Measurements from ENCODE around the gene ABCB4. TPM values are rescaled to one million over a fixed set of nuclear protein-coding genes. Genes with fewer than 3 reads are reported as not detected.

The ABCB4 gene
- total and polyA plus RNA-seq, 2 experiments from 2014 or later: 1.2 to 1.5 TPM

- Mint-ChIP-seq H3K4me1 (no peaks in the 10 kb centered on the region; the same call in 2 of the 3 replicates), H3K9me3 (no peaks in the 10 kb centered on the region), H3K4me3 (no peak overlapping the region), H3K27ac (no peak overlapping the region), H3K27me3 (ENCODE audit: insufficient read depth, low read depth, poor library complexity) (peaks cover 1% of the 10 kb centered on the region), H3K36me3 (ENCODE audit: low read depth) (no peaks in the 10 kb centered on the region)
- H3K27ac ChIP-seq (ENCODE audit: low read depth): no peak overlapping the region
- no peak overlapping the region for H2AFZ ChIP-seq
- DNase-seq (ENCODE audit: low spot score): no peak
- no peaks in the 10 kb centered on the region for H3K4me1 ChIP-seq (ENCODE audit: insufficient read depth)
- H3K27me3 ChIP-seq (ENCODE audit: insufficient read depth): peaks cover 6% of the 10 kb centered on the region
- H3F3A ChIP-seq (replicated peaks; ENCODE audit: low read depth): no peaks in the 10 kb centered on the region
- H4K20me1 ChIP-seq (replicated peaks; ENCODE audit: insufficient read depth): no peaks in the 10 kb centered on the region
- no peaks in the 10 kb centered on the region for H3K9me2 ChIP-seq (ENCODE audit: insufficient read depth)
- H3K36me3 ChIP-seq (ENCODE audit: insufficient read depth): no peaks in the 10 kb centered on the region
- no peak overlapping the region for H3K4me2 ChIP-seq
- H3K4me3 ChIP-seq: no peak overlapping the region
- no peaks in the 10 kb centered on the region for H3K79me2 ChIP-seq (replicated peaks; ENCODE audit: insufficient read depth)
- no peak for ATAC-seq
- TF ChIP-seq REST (IDR thresholded peaks at IDR 0.05; ENCODE audit: unreplicated experiment) (no peak), JUNB (IDR thresholded peaks at IDR 0.05; ENCODE audit: unreplicated experiment) (no peak), STAT1 (IDR thresholded peaks at IDR 0.05; ENCODE audit: unreplicated experiment) (no peak), ZNF331 (CRISPR knock-in tag; IDR thresholded peaks at IDR 0.05; ENCODE audit: low read depth) (no peak), NANOG (IDR thresholded peaks at IDR 0.05; ENCODE audit: borderline replicate concordance) (no peak), ZNF462 (CRISPR knock-in tag; IDR thresholded peaks at IDR 0.05) (no peak), CTCF (conservative IDR thresholded peaks at IDR 0.05; ENCODE audit: low read depth in 2 of 2) (no peak), EZH2phosphoT487 (IDR thresholded peaks at IDR 0.05; ENCODE audit: unreplicated experiment) (no peak), ZNF114 (CRISPR knock-in tag; IDR thresholded peaks at IDR 0.05) (no peak), POLR2AphosphoS5 (IDR thresholded peaks at IDR 0.05; ENCODE audit: low read depth) (no peak), ETS1 (IDR thresholded peaks at IDR 0.05) (no peak), CREB1 (CRISPR knock-in tag; IDR thresholded peaks at IDR 0.05; ENCODE audit: low read depth) (no peak), EZH2 (IDR thresholded peaks at IDR 0.05; ENCODE audit: low read depth, unreplicated experiment) (no peak)
Measured at GRCh38 chr7:87482115-87482514, 6.6 kb upstream of the ABCB4 start.

Measured in GM23338 (cell line).